Mucosa of rectum (tissue), 2 donors: ENCODE results near the gene SYNGR1.

ENCODE experiments used
- H3K27ac ChIP-seq, 2 donors: one replicate each; pipeline ENCODE4 v1.7.0; 2013; ENCODE audit warnings: inconsistent platforms in 2 of 2, low read depth in 2 of 2, low read length in 2 of 2
- H3K27me3 ChIP-seq, 2 donors: one replicate each; pipeline ENCODE4 v1.7.0; 2013; ENCODE audit warnings: low read length in 2 of 2; ENCODE audit not compliant: control insufficient read depth in 2 of 2, insufficient read depth in 2 of 2
- H3K36me3 ChIP-seq, 2 donors: one replicate each; pipeline ENCODE4 v1.7.0; 2013; ENCODE audit warnings: low read length in 2 of 2; ENCODE audit not compliant: control insufficient read depth in 2 of 2, insufficient read depth in 2 of 2
- H3K4me1 ChIP-seq, 2 donors: one replicate each; pipeline ENCODE4 v1.7.0; 2013; ENCODE audit warnings: low read length in 2 of 2, mild to moderate bottlenecking in 1 of 2; ENCODE audit not compliant: control insufficient read depth in 2 of 2, insufficient read depth in 2 of 2
- H3K4me3 ChIP-seq, 2 donors: one replicate each; pipeline ENCODE4 v1.7.0; 2013; ENCODE audit warnings: low read length in 2 of 2
- H3K9ac ChIP-seq, 2 donors: one replicate each; pipeline ENCODE4 v1.7.0; 2013; ENCODE audit warnings: low read length in 2 of 2, low read depth in 1 of 2, mild to moderate bottlenecking in 1 of 2
- H3K9me3 ChIP-seq, 2 donors: one replicate each; pipeline ENCODE4 v1.7.0; 2013; ENCODE audit warnings: low read length in 2 of 2; ENCODE audit not compliant: control insufficient read depth in 2 of 2
- donor health status: healthy.
- donor health status: Normal muscosa, but diverticular disease.

The SYNGR1 gene

GRCh38 chr22:39308614-39309363 lies 41.0 kb upstream of the SYNGR1 start:
- no peak overlapping the region for H3K9ac ChIP-seq
- peak overlapping the region in 1 of 2 donors; percentile 20 for H3K4me3 ChIP-seq
- peak overlapping the region; percentile 34 to 48 for H3K27ac ChIP-seq
- peaks cover 22 to 23% of the 10 kb centered on the region in 2 donors for H3K36me3 ChIP-seq
- H3K27me3 ChIP-seq: no peaks in the 10 kb centered on the region
- H3K4me1 ChIP-seq: peaks cover 0 to 3% of the 10 kb centered on the region in 2 donors
- H3K9me3 ChIP-seq: no peaks in the 10 kb centered on the region

DNA sequence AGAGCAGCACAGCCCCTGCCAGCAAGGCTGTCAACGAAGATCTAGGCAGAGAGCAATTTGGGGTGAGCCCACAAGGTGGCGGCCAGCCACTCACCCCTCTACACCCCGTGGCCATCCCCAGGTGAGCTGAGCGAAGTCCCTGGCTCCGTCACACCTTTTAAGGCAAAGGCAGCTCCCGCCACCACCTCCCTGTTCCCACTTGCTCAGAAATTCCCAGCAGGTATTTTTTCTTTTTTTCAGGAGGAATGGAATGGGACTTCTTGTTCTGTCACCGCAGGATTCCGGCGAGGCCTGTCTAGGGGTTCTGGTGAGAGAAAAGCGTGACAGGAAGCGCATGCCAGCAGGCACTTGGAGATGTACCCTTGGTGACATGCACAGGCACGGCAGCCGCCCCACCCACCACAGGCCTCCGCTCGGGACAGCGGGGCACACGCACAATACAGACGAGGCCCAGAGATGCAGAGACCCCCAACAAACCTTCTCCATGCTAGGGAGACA lies 40.4 kb upstream of the SYNGR1 start:
- H3K9ac ChIP-seq: no peak overlapping the region
- no peaks in the 10 kb centered on the region for H3K9me3 ChIP-seq
- H3K27ac ChIP-seq: no peak overlapping the region
- peaks cover 28 to 29% of the 10 kb centered on the region in 2 donors for H3K36me3 ChIP-seq
- no peak overlapping the region for H3K4me3 ChIP-seq
- peaks cover 2 to 3% of the 10 kb centered on the region in 2 donors for H3K4me1 ChIP-seq
- H3K27me3 ChIP-seq: no peaks in the 10 kb centered on the region

- H3K9ac ChIP-seq: no peak overlapping the region
- no peaks in the 10 kb centered on the region for H3K9me3 ChIP-seq
- H3K27ac ChIP-seq: no peak overlapping the region
- peaks cover 35 to 36% of the 10 kb centered on the region in 2 donors for H3K36me3 ChIP-seq
- H3K27me3 ChIP-seq: no peaks in the 10 kb centered on the region
- H3K4me3 ChIP-seq: no peak overlapping the region
- H3K4me1 ChIP-seq: peaks cover 3 to 5% of the 10 kb centered on the region in 2 donors
Observed at GRCh38 chr22:39309881-39310714, 39.7 kb upstream of the SYNGR1 start.

DNA sequence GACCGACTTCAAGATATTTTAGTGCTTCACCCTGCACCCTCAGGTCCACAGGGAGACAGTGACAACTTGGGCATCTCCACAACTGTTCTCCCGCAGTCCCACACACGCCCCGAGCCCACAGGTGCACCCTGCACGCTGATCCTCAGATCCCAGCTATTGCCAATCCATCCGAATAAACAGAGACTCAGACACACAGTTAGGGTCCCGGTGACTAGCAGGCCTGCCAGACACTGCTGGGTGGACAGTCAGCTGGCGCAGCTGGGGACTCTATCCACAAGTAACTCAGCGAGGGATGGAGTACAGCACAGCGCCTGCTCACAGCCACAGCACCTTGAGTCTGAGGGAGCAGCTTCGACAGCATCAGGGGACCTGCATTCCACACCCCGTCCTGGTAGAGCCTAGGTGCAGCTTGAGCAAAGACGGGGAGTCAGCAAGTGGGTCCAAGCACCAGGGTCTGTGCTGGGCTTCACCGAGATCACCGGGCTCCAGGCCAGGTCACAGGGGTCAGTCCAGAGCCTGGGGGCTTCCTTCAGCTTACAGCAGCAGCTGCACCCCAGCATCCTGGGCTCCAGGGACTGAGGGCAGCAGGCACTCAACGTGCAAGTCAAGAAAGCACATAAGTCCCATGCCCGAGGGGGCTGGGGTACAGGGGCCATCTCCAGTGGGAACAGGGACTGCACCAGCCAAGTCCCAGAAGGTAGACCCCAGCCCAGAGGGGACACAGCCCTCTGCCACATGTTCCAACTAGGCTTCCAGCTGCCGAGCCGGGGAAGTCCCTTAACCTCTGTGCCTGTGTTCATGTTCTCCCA lies 38.0 kb upstream of the SYNGR1 start:
- Histone ChIP-seq H3K36me3 (peaks cover 50 to 53% of the 10 kb centered on the region in 2 donors), H3K9me3 (no peaks in the 10 kb centered on the region), H3K9ac (no peak overlapping the region), H3K27ac (no peak overlapping the region), H3K4me1 (peaks cover 18 to 19% of the 10 kb centered on the region in 2 donors), H3K4me3 (no peak overlapping the region), H3K27me3 (no peaks in the 10 kb centered on the region)

GRCh38 chr22:39312410-39312809 lies 37.4 kb upstream of the SYNGR1 start:
- Histone ChIP-seq H3K27ac (no peak overlapping the region), H3K27me3 (no peaks in the 10 kb centered on the region), H3K4me1 (peaks cover 24 to 25% of the 10 kb centered on the region in 2 donors), H3K36me3 (peaks cover 56 to 59% of the 10 kb centered on the region in 2 donors), H3K9ac (no peak overlapping the region), H3K9me3 (no peaks in the 10 kb centered on the region), H3K4me3 (no peak overlapping the region)

- H3K9ac ChIP-seq: no peak overlapping the region
- no peaks in the 10 kb centered on the region for H3K9me3 ChIP-seq
- no peak overlapping the region for H3K4me3 ChIP-seq
- peaks cover 33 to 35% of the 10 kb centered on the region in 2 donors for H3K4me1 ChIP-seq
- H3K27me3 ChIP-seq: no peaks in the 10 kb centered on the region
- peaks cover 58 to 65% of the 10 kb centered on the region in 2 donors for H3K36me3 ChIP-seq
- no peak overlapping the region for H3K27ac ChIP-seq
Observed at GRCh38 chr22:39313258-39314001, 36.4 kb upstream of the SYNGR1 start.

DNA sequence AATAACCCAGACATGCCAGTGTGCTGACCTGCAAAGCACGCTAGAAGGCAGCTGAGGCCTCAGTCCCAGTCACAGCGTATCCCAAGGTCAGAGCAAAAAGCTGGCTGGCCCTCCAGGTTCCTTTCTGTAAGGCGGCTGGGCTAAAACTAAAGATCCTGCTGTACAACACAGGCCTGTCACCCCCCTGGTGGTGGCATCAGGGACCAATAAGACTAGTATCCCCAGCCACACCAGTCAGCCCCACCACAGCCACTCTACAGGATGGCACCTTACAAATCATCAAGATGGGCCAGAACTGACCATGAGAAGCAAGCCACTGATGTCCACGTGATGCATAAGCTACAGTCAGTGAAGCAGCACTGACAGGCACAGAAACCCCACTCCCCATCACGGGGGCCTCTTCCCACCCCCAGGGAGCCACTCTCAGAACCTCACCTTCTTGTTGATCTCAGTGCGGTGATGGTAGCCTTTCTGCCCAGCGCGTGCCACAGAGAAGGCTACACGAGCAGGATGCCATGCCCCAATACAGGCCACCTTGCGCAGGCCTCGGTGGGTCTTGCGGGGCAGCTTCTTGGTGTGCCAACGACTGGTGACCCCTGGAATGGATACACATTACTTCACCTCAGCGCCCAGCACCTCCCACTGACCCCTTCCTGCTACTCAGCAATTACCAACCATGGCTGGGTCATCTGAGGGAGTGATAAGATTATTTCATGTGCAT lies 35.4 kb upstream of the SYNGR1 start:
- Histone ChIP-seq H3K9me3 (no peaks in the 10 kb centered on the region), H3K27me3 (no peaks in the 10 kb centered on the region), H3K4me3 (no peak overlapping the region), H3K36me3 (peaks cover 58 to 65% of the 10 kb centered on the region in 2 donors), H3K9ac (no peak overlapping the region), H3K4me1 (peaks cover 32 to 38% of the 10 kb centered on the region in 2 donors), H3K27ac (no peak overlapping the region)

GRCh38 chr22:39315389-39315788 lies 34.4 kb upstream of the SYNGR1 start:
- Histone ChIP-seq H3K27me3 (no peaks in the 10 kb centered on the region), H3K4me1 (peaks cover 32 to 38% of the 10 kb centered on the region in 2 donors), H3K4me3 (no peak overlapping the region), H3K36me3 (peaks cover 58 to 65% of the 10 kb centered on the region in 2 donors), H3K9me3 (no peaks in the 10 kb centered on the region), H3K9ac (peak overlapping the region in 1 of 2 donors; percentile 1), H3K27ac (no peak overlapping the region)
